Spleen (tissue), 7 donors: ENCODE measurements around the gene RAB8B.

Source experiments
- CTCF ChIP-seq, 11 experiments: fragments of 200-600 bp in 7 of 11; fragments of 450-650 bp in 4 of 11; sonication (generic) in 4 of 11; IDR thresholded peaks in 8 of 11; conservative IDR thresholded peaks in 3 of 11; 1 replicate in 7 of 11; 2 replicates in 4 of 11; pipeline versions ENCODE4 v1.4.0 to v1.8.0; 2016 to 2021; ENCODE audit warnings: antibody characterized with exemption in 11 of 11, inconsistent platforms in 4 of 11, mild to moderate bottlenecking in 1 of 11
- POLR2A ChIP-seq, 3 donors: fragments of 450-650 bp; IDR thresholded peaks; one replicate each; pipeline ENCODE4 v1.5.1; 2017; ENCODE audit warnings: antibody characterized with exemption in 3 of 3, mild to moderate bottlenecking in 1 of 3
- POLR2AphosphoS5 ChIP-seq, 3 donors: sonication (generic); formaldehyde crosslinking; IDR thresholded peaks; one replicate each; pipeline ENCODE4 v1.5.1; 2017; ENCODE audit warnings: antibody characterized with exemption in 3 of 3
- donor health status: DM: no; HTN: no; CAD: no; lungs with moderate emphysema.
- donor health status: DM: no; HTN: no; CAD: no.
- donor health status: DM: no; HTN: no; CAD: no.

DNA sequence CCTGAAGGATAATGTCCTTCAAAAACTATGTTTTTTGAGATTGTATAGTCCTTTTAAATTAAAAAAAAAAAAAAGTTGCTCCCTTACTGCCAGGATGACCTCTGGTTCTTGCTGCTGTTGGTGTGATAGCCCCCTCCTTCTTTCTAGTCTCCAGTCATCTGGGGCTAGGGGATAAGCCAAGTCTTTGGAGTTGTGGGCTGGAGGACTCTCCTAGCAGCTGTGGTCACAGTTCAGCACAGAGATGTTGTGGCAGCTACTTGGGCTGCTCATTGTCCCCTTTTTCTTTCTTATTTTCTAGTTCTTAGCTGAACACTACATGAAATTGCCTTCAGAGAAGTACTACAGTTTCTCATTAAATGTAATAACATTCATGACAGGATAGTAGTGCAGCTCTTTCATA, 48.8 kb downstream of the RAB8B start:
- TF ChIP-seq POLR2AphosphoS5 (IDR thresholded peaks at IDR 0.05) (no peak), POLR2A (IDR thresholded peaks at IDR 0.05) (no peak), CTCF (IDR thresholded peaks at IDR 0.05 in 8 of 11, conservative IDR thresholded peaks at IDR 0.05 in 3 of 11) (no peak)
